Fibroblast of lung (primary cell): ENCODE measurements around the gene LRRC49.
"Not testable (repeated sequence)": the region's sequence is repeated elsewhere in the genome, so short reads cannot be mapped to it uniquely, and the experiment has no call there.

Source experiments
- CTCF ChIP-seq, 2 donors: IDR thresholded peaks in 1 of 2; conservative IDR thresholded peaks in 1 of 2; 1 replicate in 1 of 2; 2 replicates in 1 of 2; pipeline ENCODE4 v1.5.1; 2011 to 2012; ENCODE audit warnings: low read length in 2 of 2, control low read depth in 1 of 2, inconsistent platforms in 1 of 2, low read depth in 1 of 2, mild to moderate bottlenecking in 1 of 2
- EZH2 ChIP-seq: IDR thresholded peaks from 2 replicates; pipeline ENCODE4 v1.5.1; 2012; ENCODE audit warnings: low read length, control low read depth, mild to moderate bottlenecking; ENCODE audit errors: missing control alignments

- TF ChIP-seq CTCF (conservative IDR thresholded peaks at IDR 0.05 in 1 of 2, IDR thresholded peaks at IDR 0.05 in 1 of 2; ENCODE audit: low read depth in 1 of 2, low read length in 2 of 2); EZH2: not testable (repeated sequence)
Measured at GRCh38 chr15:70871490-70871889, 21.1 kb upstream of the LRRC49 start.
